Endothelial cell of umbilical vein (primary cell): ENCODE results near the gene SEMA4D. TPM values are rescaled to one million over a fixed set of nuclear protein-coding genes. Genes with fewer than 3 reads are reported as not detected.

Experiments used
- BruUV-seq: library from RNA; stranded (reverse); fragments of 400-500 nt; replicated peaks from 2 replicates; lab custom pipeline; 2021; lab: Mats Ljungman, UMichigan
- CTCF ChIA-PET: fragments of 300-600, 350-600 bp; sonication (Branson Sonifier 250); formaldehyde crosslinking; loops from one replicate; lab custom pipeline; 2021; ENCODE audit warnings: antibody characterized with exemption, inconsistent platforms; lab: Charles Lee
- POLR2A ChIA-PET: fragments of 300-600, 350-600 bp; sonication (Branson Sonifier 250); formaldehyde crosslinking; loops from one replicate; lab custom pipeline; 2021; ENCODE audit warnings: antibody characterized with exemption, inconsistent platforms; lab: Charles Lee
- DNase-seq: peaks from one replicate; pipeline ENCODE4 v3.0.0-alpha.2; 2011; ENCODE audit warnings: low read depth, low spot score
- FAIRE-seq: peaks from 2 replicates; lab custom pipeline; 2011; peaks lifted over from hg19 to GRCh38; lab: Jason Lieb, UNC
- H2AFZ ChIP-seq: 2 replicates; pipeline ENCODE4 v1.6.0; 2012; ENCODE audit warnings: low read depth, low read length, control low read depth, inconsistent platforms
- H3K27ac ChIP-seq: 2 replicates; pipeline ENCODE4 v1.5.1; 2011; ENCODE audit warnings: low read depth, mild to moderate bottlenecking, control low read depth, low read length, moderate library complexity; ENCODE audit not compliant: insufficient read depth
- H3K27me3 ChIP-seq, 2 experiments: 2 replicates each; pipeline versions ENCODE4 v1.6.0 to v1.6.1; 2011; ENCODE audit warnings: low read length in 2 of 2, mixed read lengths in 1 of 2; ENCODE audit not compliant: control insufficient read depth in 2 of 2, insufficient read depth in 2 of 2
- H3K36me3 ChIP-seq, 2 experiments: 2 replicates in 1 of 2; 3 replicates in 1 of 2; pipeline ENCODE4 v1.5.1; 2011; ENCODE audit warnings: low read length in 2 of 2, mild to moderate bottlenecking in 1 of 2, moderate library complexity in 1 of 2; ENCODE audit not compliant: control insufficient read depth in 2 of 2, insufficient read depth in 2 of 2; ENCODE audit errors: extremely low read depth in 1 of 2
- H3K4me1 ChIP-seq: 3 replicates; pipeline ENCODE4 v1.5.1; 2011; ENCODE audit warnings: mild to moderate bottlenecking, low read length; ENCODE audit not compliant: control insufficient read depth, insufficient read depth; ENCODE audit errors: extremely low read depth
- H3K4me2 ChIP-seq: 2 replicates; pipeline ENCODE4 v1.6.1; 2011; ENCODE audit warnings: low read length, control low read depth, mixed read lengths; ENCODE audit not compliant: insufficient read depth
- H3K4me3 ChIP-seq, 3 experiments: fragments of 200-600 bp in 1 of 3; sonication (generic), shearing (Covaris generic) in 1 of 3; replicated peaks in 1 of 3; 2 replicates each; pipeline ENCODE4 v1.5.1; 2011 to 2016; ENCODE audit warnings: control low read depth in 3 of 3, low read length in 3 of 3, mild to moderate bottlenecking in 2 of 3, inconsistent platforms in 1 of 3, low read depth in 1 of 3, moderate library complexity in 1 of 3; ENCODE audit not compliant: insufficient read depth in 1 of 3
- H3K79me2 ChIP-seq: 2 replicates; pipeline ENCODE4 v1.6.0; 2012; ENCODE audit warnings: low read length, inconsistent platforms; ENCODE audit not compliant: control insufficient read depth, insufficient read depth
- H3K9ac ChIP-seq: replicated peaks from 2 replicates; pipeline ENCODE3; 2011; ENCODE audit warnings: low read length, control low read depth; ENCODE audit not compliant: insufficient read depth; ENCODE audit errors: extremely low read depth
- H3K9me1 ChIP-seq: replicated peaks from 3 replicates; pipeline ENCODE4 v1.6.0; 2011; ENCODE audit warnings: mild to moderate bottlenecking, low read length; ENCODE audit not compliant: control insufficient read depth, insufficient read depth; ENCODE audit errors: extremely low read depth
- H3K9me3 ChIP-seq: replicated peaks from 2 replicates; pipeline ENCODE4 v1.5.1; 2012; ENCODE audit warnings: low read length, inconsistent platforms; ENCODE audit not compliant: control insufficient read depth, insufficient read depth
- H4K20me1 ChIP-seq: replicated peaks from 2 replicates; pipeline ENCODE3; 2011; ENCODE audit warnings: mild to moderate bottlenecking, low read length; ENCODE audit not compliant: control insufficient read depth, insufficient read depth; ENCODE audit errors: extremely low read depth
- EZH2 ChIP-seq: IDR thresholded peaks from 2 replicates; pipeline ENCODE4 v1.6.1; 2012; ENCODE audit warnings: borderline replicate concordance, low read depth, mild to moderate bottlenecking, moderate library complexity, low read length, inconsistent platforms; ENCODE audit not compliant: severe bottlenecking
- FOS ChIP-seq: IDR thresholded peaks from 2 replicates; pipeline ENCODE4 v1.6.1; 2011; ENCODE audit warnings: mild to moderate bottlenecking, low read length, moderate library complexity, borderline replicate concordance; ENCODE audit not compliant: insufficient read depth
- JUN ChIP-seq: IDR thresholded peaks from 2 replicates; pipeline ENCODE4 v1.6.1; 2011; ENCODE audit warnings: borderline replicate concordance, low read depth; ENCODE audit not compliant: insufficient read length, insufficient read depth
- MYC ChIP-seq: IDR thresholded peaks from one replicate; pipeline ENCODE4 v1.6.1; 2011; ENCODE audit warnings: mild to moderate bottlenecking, low read depth, low read length
- dilution Hi-C: fragments of 300-500 bp; cut with MboI; formaldehyde crosslinking; loops from one replicate; pipeline ENCODE4 v1.15.0; 2019; ENCODE audit warnings: low sequenced_read_pairs; ENCODE audit not compliant: extremely low pct_ligation_motif_present
- intact Hi-C: fragments of 100-400 bp; cut with micrococcal nuclease; formaldehyde crosslinking; loops from one replicate; pipeline ENCODE4 v1.10.0; 2022
- polyA plus RNA-seq, 4 experiments: library from polyadenylated mRNA; depleted of rRNA in 3 of 4; stranded (reverse) in 3 of 4; unstranded in 1 of 4; fragments of >200 nt; gene quantifications; 2 replicates each; pipeline versions ENCODE4 v1.2.1 to v1.2.3, GENCODE V29; 2011 to 2012; ENCODE audit warnings: missing spikeins in 1 of 4
- total RNA-seq: library from RNA; stranded (reverse); gene quantifications from 2 replicates; pipeline ENCODE4 v1.2.3, GENCODE V29; 2021
- TF ChIP-seq, protein P1 (sequence below), 2 donors: IDR thresholded peaks; 1 replicate in 1 of 2; 2 replicates in 1 of 2; pipeline ENCODE4 v1.5.1; 2011; ENCODE audit warnings: low read length in 2 of 2, mild to moderate bottlenecking in 2 of 2, moderate library complexity in 2 of 2, control low read depth in 1 of 2, inconsistent platforms in 1 of 2, low read depth in 1 of 2; ENCODE audit not compliant: insufficient read depth in 1 of 2; ENCODE audit errors: extremely low read depth in 1 of 2
- TF ChIP-seq, protein P2 (sequence below): IDR thresholded peaks from 2 replicates; pipeline ENCODE4 v1.6.1; 2011; ENCODE audit not compliant: insufficient read depth, insufficient read length

Gene SEMA4D
- total and polyA plus RNA-seq, 2 donors (not counting 3 experiments of a cell fraction or from before 2014, with no cell fraction given) = 3.9 to 15.7 TPM

- POLR2A ChIA-PET = no interaction called here
- intact Hi-C loops = loop anchor here (1.0 kb wide), 1 partner anchor 124 kb away; no protein-coding TSS in a partner anchor
- peaks cover 14% of the 10 kb centered on the region for H3K4me1 ChIP-seq
- CTCF ChIA-PET = interaction anchor here (3.4 kb wide), 1 partner anchor 124 kb away, joined by 17 read pairs; no protein-coding TSS in a partner anchor
- H3K9me1 ChIP-seq = no peaks in the 10 kb centered on the region
- no peaks in the 10 kb centered on the region for H3K27me3 ChIP-seq
- H3K9me3 ChIP-seq = no peaks in the 10 kb centered on the region
- dilution Hi-C loops = no loop called here
- H3K4me2 ChIP-seq = no peak overlapping the region
- FAIRE-seq (peak; percentile 83), DNase-seq (peak; percentile 48)
- no TSS peak for BruUV-seq
- H3K27ac ChIP-seq = peak overlapping the region; percentile 19
- no peaks in the 10 kb centered on the region for H3K36me3 ChIP-seq
- H3K79me2 ChIP-seq = no peaks in the 10 kb centered on the region
- no peaks in the 10 kb centered on the region for H4K20me1 ChIP-seq
- no peak overlapping the region for H3K4me3 ChIP-seq
- no peak overlapping the region for H2AFZ ChIP-seq
- H3K9ac ChIP-seq = no peak overlapping the region
- TF ChIP-seq MYC (no peak), FOS (peak; percentile 91), EZH2 (no peak), JUN (peak; percentile 23)
- TF ChIP-seq, protein P1, sequence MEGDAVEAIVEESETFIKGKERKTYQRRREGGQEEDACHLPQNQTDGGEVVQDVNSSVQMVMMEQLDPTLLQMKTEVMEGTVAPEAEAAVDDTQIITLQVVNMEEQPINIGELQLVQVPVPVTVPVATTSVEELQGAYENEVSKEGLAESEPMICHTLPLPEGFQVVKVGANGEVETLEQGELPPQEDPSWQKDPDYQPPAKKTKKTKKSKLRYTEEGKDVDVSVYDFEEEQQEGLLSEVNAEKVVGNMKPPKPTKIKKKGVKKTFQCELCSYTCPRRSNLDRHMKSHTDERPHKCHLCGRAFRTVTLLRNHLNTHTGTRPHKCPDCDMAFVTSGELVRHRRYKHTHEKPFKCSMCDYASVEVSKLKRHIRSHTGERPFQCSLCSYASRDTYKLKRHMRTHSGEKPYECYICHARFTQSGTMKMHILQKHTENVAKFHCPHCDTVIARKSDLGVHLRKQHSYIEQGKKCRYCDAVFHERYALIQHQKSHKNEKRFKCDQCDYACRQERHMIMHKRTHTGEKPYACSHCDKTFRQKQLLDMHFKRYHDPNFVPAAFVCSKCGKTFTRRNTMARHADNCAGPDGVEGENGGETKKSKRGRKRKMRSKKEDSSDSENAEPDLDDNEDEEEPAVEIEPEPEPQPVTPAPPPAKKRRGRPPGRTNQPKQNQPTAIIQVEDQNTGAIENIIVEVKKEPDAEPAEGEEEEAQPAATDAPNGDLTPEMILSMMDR (IDR thresholded peaks at IDR 0.05; ENCODE audit: extremely low read depth in 1 of 2, insufficient read depth in 1 of 2, low read depth in 1 of 2, low read length in 2 of 2) = no peak
- TF ChIP-seq, protein P2, sequence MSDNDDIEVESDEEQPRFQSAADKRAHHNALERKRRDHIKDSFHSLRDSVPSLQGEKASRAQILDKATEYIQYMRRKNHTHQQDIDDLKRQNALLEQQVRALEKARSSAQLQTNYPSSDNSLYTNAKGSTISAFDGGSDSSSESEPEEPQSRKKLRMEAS = peak; percentile 69
These were observed 72.7 kb downstream of the SEMA4D start for GRCh38 chr9:89425024-89425805.
